Lower lobe of right lung (tissue), 2 donors: Measurements from ENCODE around the gene TPR. TPM values are rescaled to one million over a fixed set of nuclear protein-coding genes. Genes with fewer than 3 reads are reported as not detected.

Source experiments
- ATAC-seq, 2 donors: fragments of 200-7000 bp; cut with Tn5 transposase; one replicate each; pipeline ENCODE4 v1.9.1; 2020 to 2022; ENCODE audit warnings: mild to moderate bottlenecking in 2 of 2, moderate library complexity in 2 of 2
- DNase-seq: peaks from one replicate; pipeline ENCODE4 v3.0.0-alpha.2; 2020
- H3K27ac ChIP-seq: fragments of 200-600 bp; one replicate; pipeline ENCODE4 v1.8.0; 2022
- H3K27me3 ChIP-seq: fragments of 200-600 bp; one replicate; pipeline ENCODE4 v1.8.0; 2022; ENCODE audit warnings: low read depth
- H3K36me3 ChIP-seq: fragments of 200-600 bp; one replicate; pipeline ENCODE4 v1.8.0; 2022; ENCODE audit warnings: mild to moderate bottlenecking
- H3K4me1 ChIP-seq: fragments of 200-600 bp; one replicate; pipeline ENCODE4 v1.8.0; 2022
- H3K4me3 ChIP-seq: fragments of 200-600 bp; one replicate; pipeline ENCODE4 v1.8.0; 2022; ENCODE audit warnings: mild to moderate bottlenecking
- H3K9me3 ChIP-seq: fragments of 200-600 bp; one replicate; pipeline ENCODE4 v1.8.0; 2022
- CTCF ChIP-seq: fragments of 200-600 bp; IDR thresholded peaks from one replicate; pipeline ENCODE4 v1.8.0; 2022; ENCODE audit warnings: antibody characterized with exemption, mild to moderate bottlenecking
- intact Hi-C: fragments of 100-400 bp; cut with DNase I; formaldehyde crosslinking; loops from one replicate; pipeline ENCODE4 v1.11.0; 2022
- total RNA-seq: library from RNA; stranded (reverse); fragmentation: NEBNext Ultra II Directional; extraction: Animal tissue kit (Norgen Biotek cat#: 25700); gene quantifications from one replicate; pipeline ENCODE4 v1.2.1, GENCODE V29; 2021
- donor health status: DM: no; HTN: yes; CAD: no; lungs with severe emphysema.

TPR gene
- total RNA-seq, 1 donor from 2014 or later: 79.2 TPM

- no peak for TF ChIP-seq CTCF
- no peaks in the 10 kb centered on the region for H3K4me1 ChIP-seq
- no peaks in the 10 kb centered on the region for H3K9me3 ChIP-seq
- H3K36me3 ChIP-seq: no peaks in the 10 kb centered on the region
- no peaks in the 10 kb centered on the region for H3K27me3 ChIP-seq
- ATAC-seq (no peak), DNase-seq (no peak)
- no peak overlapping the region for H3K4me3 ChIP-seq
- intact Hi-C loops: no loop called here
- H3K27ac ChIP-seq: no peak overlapping the region
These were observed 73.6 kb downstream of the TPR start for GRCh38 chr1:186301448-186301847.

- no peak for TF ChIP-seq CTCF
- DNase-seq (no peak), ATAC-seq (no peak)
- Histone ChIP-seq H3K4me3 (no peak overlapping the region), H3K27ac (no peak overlapping the region), H3K4me1 (no peaks in the 10 kb centered on the region), H3K27me3 (no peaks in the 10 kb centered on the region), H3K36me3 (no peaks in the 10 kb centered on the region), H3K9me3 (no peaks in the 10 kb centered on the region)
- intact Hi-C loops: no loop called here
These were observed 75.0 kb downstream of the TPR start for GRCh38 chr1:186300056-186300455.

GRCh38 chr1:186299570-186299969, 75.5 kb downstream of the TPR start:
- intact Hi-C loops: no loop called here
- no peak overlapping the region for H3K27ac ChIP-seq
- no peaks in the 10 kb centered on the region for H3K9me3 ChIP-seq
- no peaks in the 10 kb centered on the region for H3K27me3 ChIP-seq
- no peaks in the 10 kb centered on the region for H3K4me1 ChIP-seq
- no peak for ATAC-seq
- H3K4me3 ChIP-seq: no peak overlapping the region
- no peaks in the 10 kb centered on the region for H3K36me3 ChIP-seq
- TF ChIP-seq CTCF: no peak
- no peak for DNase-seq

GRCh38 chr1:186298851-186299250, 76.2 kb downstream of the TPR start:
- TF ChIP-seq CTCF: no peak

GRCh38 chr1:186297439-186298045, 77.5 kb downstream of the TPR start:
- no peak for ATAC-seq
- TF ChIP-seq CTCF: no peak
- intact Hi-C loops: no loop called here

More at GRCh38 chr1:186298851-186299250, 76.2 kb downstream of the TPR start:
- no peaks in the 10 kb centered on the region for H3K36me3 ChIP-seq
- no peak overlapping the region for H3K27ac ChIP-seq
- no peak overlapping the region for H3K4me3 ChIP-seq
- ATAC-seq (no peak), DNase-seq (no peak)
- no peaks in the 10 kb centered on the region for H3K9me3 ChIP-seq
- H3K27me3 ChIP-seq: no peaks in the 10 kb centered on the region
- intact Hi-C loops: no loop called here
- no peaks in the 10 kb centered on the region for H3K4me1 ChIP-seq

More at GRCh38 chr1:186297439-186298045, 77.5 kb downstream of the TPR start:
- no peaks in the 10 kb centered on the region for H3K27me3 ChIP-seq
- no peaks in the 10 kb centered on the region for H3K4me1 ChIP-seq
- H3K27ac ChIP-seq: no peak overlapping the region
- H3K4me3 ChIP-seq: no peak overlapping the region
- no peak for DNase-seq
- no peaks in the 10 kb centered on the region for H3K9me3 ChIP-seq
- H3K36me3 ChIP-seq: no peaks in the 10 kb centered on the region
